Left ventricle myocardium inferior (tissue), 1 donor: ENCODE measurements around the gene FBXO41. TPM values are rescaled to one million over a fixed set of nuclear protein-coding genes. Genes with fewer than 3 reads are reported as not detected.

Experiments
- DNase-seq: peaks from one replicate; pipeline ENCODE4 v3.0.0-alpha.2; 2020
- H3K27ac ChIP-seq: fragments of 200-600 bp; replicated peaks from 2 replicates; pipeline ENCODE4 v1.8.0; 2021
- H3K27me3 ChIP-seq: fragments of 200-600 bp; 2 replicates; pipeline ENCODE4 v1.8.0; 2021; ENCODE audit warnings: low read depth
- H3K36me3 ChIP-seq: fragments of 200-600 bp; 2 replicates; pipeline ENCODE4 v1.8.0; 2021
- H3K4me1 ChIP-seq: fragments of 200-600 bp; 2 replicates; pipeline ENCODE4 v1.8.0; 2021
- H3K4me3 ChIP-seq: fragments of 200-600 bp; 2 replicates; pipeline ENCODE4 v1.8.0; 2021; ENCODE audit warnings: mild to moderate bottlenecking, moderate library complexity
- H3K9me3 ChIP-seq: fragments of 200-600 bp; replicated peaks from 2 replicates; pipeline ENCODE4 v1.8.0; 2021
- CTCF ChIP-seq: fragments of 200-600 bp; IDR thresholded peaks from 2 replicates; pipeline ENCODE4 v1.8.0; 2021; ENCODE audit warnings: antibody characterized with exemption, mild to moderate bottlenecking, borderline replicate concordance
- intact Hi-C: fragments of 100-400 bp; cut with micrococcal nuclease; formaldehyde crosslinking; loops from one replicate; pipeline ENCODE4 v1.11.0; 2022
- total RNA-seq: library from RNA; stranded (reverse); fragmentation: NEBNext Ultra II Directional; extraction: Animal tissue kit (Norgen Biotek cat#: 25700); gene quantifications from one replicate; pipeline ENCODE4 v1.2.1, GENCODE V29; 2021
- donor health status: DM: no; HTN: yes; CAD: no; lungs with severe emphysema.

The FBXO41 gene
- total RNA-seq, 1 donor from 2014 or later, result 0.55 TPM

DNA sequence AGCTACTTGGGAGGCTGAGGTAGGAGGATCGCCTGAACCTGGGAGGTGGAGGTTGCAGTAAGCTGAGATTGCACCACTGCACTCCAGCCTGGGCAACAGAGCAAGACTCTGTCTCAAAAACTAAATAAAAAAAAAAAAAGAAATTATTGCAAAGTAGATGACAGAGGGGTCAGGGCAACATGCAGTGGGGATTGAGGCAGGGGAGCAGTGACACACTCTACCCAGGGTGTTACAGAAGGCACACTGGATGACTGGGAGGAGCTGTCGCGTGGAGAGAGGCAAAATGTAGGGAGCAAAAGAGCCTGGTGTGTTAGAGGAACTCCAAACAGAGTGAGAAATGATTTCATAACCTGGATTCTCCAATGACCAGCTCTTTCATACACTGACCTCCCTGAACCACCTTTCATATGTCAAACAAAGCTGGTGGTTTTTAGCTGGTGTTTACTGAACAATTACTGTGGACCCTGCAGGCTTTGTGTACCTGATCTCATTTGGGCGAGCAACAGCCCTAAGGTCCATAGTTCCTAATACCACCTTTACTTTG is 22.1 kb downstream of the FBXO41 start:
- peaks cover 36% of the 10 kb centered on the region for H3K27me3 ChIP-seq
- no peak for TF ChIP-seq CTCF
- no peaks in the 10 kb centered on the region for H3K36me3 ChIP-seq
- H3K27ac ChIP-seq, result no peak overlapping the region
- H3K4me1 ChIP-seq, result no peaks in the 10 kb centered on the region
- intact Hi-C loops, result no loop called here
- H3K9me3 ChIP-seq, result no peaks in the 10 kb centered on the region
- no peak overlapping the region for H3K4me3 ChIP-seq
- no peak for DNase-seq

DNA sequence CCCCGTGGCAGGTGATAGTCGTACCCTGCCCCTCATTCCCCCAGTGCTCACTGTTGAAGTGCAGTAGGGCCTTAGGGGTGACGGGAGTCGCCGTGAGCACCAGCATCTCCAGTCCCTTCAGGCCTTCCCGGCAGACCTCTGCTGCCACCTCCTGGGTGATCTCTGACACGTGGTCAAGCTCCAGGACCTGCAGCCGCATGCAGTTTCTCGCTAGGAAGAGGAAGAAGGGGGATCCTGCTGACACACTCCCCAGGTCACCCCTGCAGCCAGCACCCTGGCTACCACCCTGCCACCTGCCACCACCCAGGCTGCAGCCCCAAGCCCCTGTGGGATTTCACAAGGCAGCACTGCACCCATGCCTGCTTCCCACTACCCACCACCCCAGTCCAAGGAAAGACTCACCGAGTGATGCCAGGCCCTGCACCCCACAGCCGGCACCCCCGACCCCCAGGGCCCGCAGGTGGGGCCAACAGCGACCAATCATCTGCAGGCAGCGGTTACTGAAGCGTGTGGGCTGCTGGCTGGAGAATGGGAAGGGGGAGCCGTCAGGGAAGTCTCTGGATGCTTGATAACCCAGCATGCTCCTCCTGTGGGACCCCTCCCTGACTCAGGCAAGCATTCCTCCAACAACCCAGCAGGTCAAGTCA is 23.8 kb downstream of the FBXO41 start:
- no peaks in the 10 kb centered on the region for H3K9me3 ChIP-seq
- no peaks in the 10 kb centered on the region for H3K36me3 ChIP-seq
- H3K4me3 ChIP-seq, result no peak overlapping the region
- H3K27ac ChIP-seq, result no peak overlapping the region
- no peaks in the 10 kb centered on the region for H3K4me1 ChIP-seq
- intact Hi-C loops, result no loop called here
- peaks cover 19% of the 10 kb centered on the region for H3K27me3 ChIP-seq
- peak; percentile 61 for TF ChIP-seq CTCF
- peak; percentile 45 for DNase-seq

GRCh38 chr2:73259704-73260337 is 24.5 kb downstream of the FBXO41 start:
- no peak overlapping the region for H3K4me3 ChIP-seq
- TF ChIP-seq CTCF, result no peak
- H3K27me3 ChIP-seq, result peaks cover 13% of the 10 kb centered on the region
- no peaks in the 10 kb centered on the region for H3K4me1 ChIP-seq
- intact Hi-C loops, result no loop called here
- H3K9me3 ChIP-seq, result no peaks in the 10 kb centered on the region
- H3K36me3 ChIP-seq, result peaks cover 3% of the 10 kb centered on the region
- no peak overlapping the region for H3K27ac ChIP-seq
- no peak for DNase-seq

DNA sequence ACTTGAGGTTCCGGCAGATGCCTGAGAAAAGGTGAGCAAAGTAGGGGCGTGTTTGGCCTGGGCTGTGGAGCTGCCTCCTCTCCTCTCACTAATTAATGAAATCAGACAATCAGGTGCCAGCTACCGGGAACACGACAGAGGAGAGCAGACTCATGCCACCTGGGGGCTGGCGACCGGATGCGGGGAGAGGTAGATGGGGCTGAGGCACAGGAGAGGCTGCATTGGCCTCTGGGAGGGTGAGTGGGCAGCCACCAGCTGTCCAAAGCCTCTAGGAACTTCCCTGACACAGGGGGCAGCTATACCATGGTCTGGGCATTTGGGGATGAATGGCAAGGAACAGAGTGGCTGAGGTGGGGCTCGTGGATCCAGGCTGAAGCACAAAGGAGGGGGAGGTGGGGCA is 25.0 kb downstream of the FBXO41 start:
- Histone ChIP-seq H3K4me3 (no peak overlapping the region), H3K9me3 (no peaks in the 10 kb centered on the region), H3K27me3 (peaks cover 9% of the 10 kb centered on the region), H3K4me1 (no peaks in the 10 kb centered on the region), H3K36me3 (peaks cover 8% of the 10 kb centered on the region), H3K27ac (no peak overlapping the region)
- TF ChIP-seq CTCF, result no peak
- no peak for DNase-seq
- intact Hi-C loops, result no loop called here

DNA sequence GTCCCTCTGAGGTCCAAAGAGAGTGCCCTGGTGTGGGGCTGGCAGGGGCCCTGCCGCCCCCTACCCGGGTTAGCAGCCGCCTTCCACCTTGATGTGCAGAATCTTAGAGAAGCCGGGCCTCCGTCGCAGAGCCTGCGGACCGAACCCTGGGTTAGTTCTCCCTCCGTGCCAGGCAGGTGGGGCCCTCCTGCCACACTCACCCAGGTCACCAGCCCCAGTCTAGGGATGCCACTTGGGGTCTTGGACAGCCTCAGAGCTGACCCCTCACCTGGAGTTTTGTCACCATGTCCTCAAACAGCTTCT is 25.4 kb downstream of the FBXO41 start:
- Histone ChIP-seq H3K4me1 (no peaks in the 10 kb centered on the region), H3K27me3 (peaks cover 9% of the 10 kb centered on the region), H3K4me3 (no peak overlapping the region), H3K27ac (no peak overlapping the region), H3K9me3 (no peaks in the 10 kb centered on the region), H3K36me3 (peaks cover 13% of the 10 kb centered on the region)
- DNase-seq, result no peak
- TF ChIP-seq CTCF, result no peak
- intact Hi-C loops, result no loop called here
